ENCODE measurements around the gene DNAJA1. TPM values are rescaled to one million over a fixed set of nuclear protein-coding genes. Genes with fewer than 3 reads are reported as not detected.
A peak's percentile ranks its signal among the peaks of the same experiment; 100 is the strongest.
"Not testable (repeated sequence)": the region's sequence is repeated elsewhere in the genome, so short reads cannot be mapped to it uniquely, and the experiment has no call there.

The DNAJA1 gene
- total RNA-seq (2014; rRNA removed; shearing (Covaris generic)) = 163 and 266 TPM in 2 replicates

- in situ Hi-C loops (cut with HindIII; ENCODE audit: low sequenced_read_pairs) = no loop called here
- peak; percentile 94 for DNase-seq (ENCODE audit: low spot score)
These were observed at the start of gene DNAJA1 for GRCh38 chr9:33024966-33025571. DNAJA1 (plus strand) TSS chr9:33025273; CDS start chr9:33026485, 1,212 bp downstream.

GRCh38 chr9:32978051-32978450 is 47.0 kb upstream of the DNAJA1 start:
- no peak for DNase-seq (ENCODE audit: low spot score)
- in situ Hi-C loops (cut with HindIII; ENCODE audit: low sequenced_read_pairs) = no loop called here

GRCh38 chr9:32986971-32987370 is 38.1 kb upstream of the DNAJA1 start:
- in situ Hi-C loops (cut with HindIII; ENCODE audit: low sequenced_read_pairs) = no loop called here
- no peak for DNase-seq (ENCODE audit: low spot score)

GRCh38 chr9:32989660-32990059 is 35.4 kb upstream of the DNAJA1 start:
- in situ Hi-C loops (cut with HindIII; ENCODE audit: low sequenced_read_pairs) = no loop called here
- no peak for DNase-seq (ENCODE audit: low spot score)

- DNase-seq (ENCODE audit: low spot score) = no peak
- in situ Hi-C loops (cut with HindIII; ENCODE audit: low sequenced_read_pairs) = no loop called here
These were observed 33.0 kb upstream of the DNAJA1 start for GRCh38 chr9:32991897-32992594.

- in situ Hi-C loops (cut with HindIII; ENCODE audit: low sequenced_read_pairs) = no loop called here
- no peak for DNase-seq (ENCODE audit: low spot score)
These were observed 32.4 kb upstream of the DNAJA1 start for GRCh38 chr9:32992595-32993238.

- DNase-seq (ENCODE audit: low spot score); in situ Hi-C loops (cut with HindIII; ENCODE audit: low sequenced_read_pairs): not testable (repeated sequence)
These were observed 24.4 kb upstream of the DNAJA1 start for GRCh38 chr9:33000682-33001055.

- DNase-seq (ENCODE audit: low spot score); in situ Hi-C loops (cut with HindIII; ENCODE audit: low sequenced_read_pairs): not testable (repeated sequence)
These were observed 19.7 kb upstream of the DNAJA1 start for GRCh38 chr9:33005335-33005734.

- no peak for DNase-seq (ENCODE audit: low spot score)
- in situ Hi-C loops (cut with HindIII; ENCODE audit: low sequenced_read_pairs) = no loop called here
These were observed 17.3 kb upstream of the DNAJA1 start for GRCh38 chr9:33007755-33008154.

- no peak for DNase-seq (ENCODE audit: low spot score)
- in situ Hi-C loops (cut with HindIII; ENCODE audit: low sequenced_read_pairs) = no loop called here
These were observed 13.2 kb upstream of the DNAJA1 start for GRCh38 chr9:33011831-33012230.

GRCh38 chr9:33012328-33013069 is 12.6 kb upstream of the DNAJA1 start:
- DNase-seq (ENCODE audit: low spot score) = no peak
- in situ Hi-C loops (cut with HindIII; ENCODE audit: low sequenced_read_pairs) = no loop called here

- DNase-seq (ENCODE audit: low spot score) = no peak
- in situ Hi-C loops (cut with HindIII; ENCODE audit: low sequenced_read_pairs) = no loop called here
These were observed 11.0 kb upstream of the DNAJA1 start for GRCh38 chr9:33013962-33014664.

GRCh38 chr9:33014665-33015014 is 10.4 kb upstream of the DNAJA1 start:
- DNase-seq (ENCODE audit: low spot score) = no peak
- in situ Hi-C loops (cut with HindIII; ENCODE audit: low sequenced_read_pairs) = no loop called here

- DNase-seq (ENCODE audit: low spot score) = no peak
- in situ Hi-C loops (cut with HindIII; ENCODE audit: low sequenced_read_pairs) = no loop called here
These were observed 7.6 kb upstream of the DNAJA1 start for GRCh38 chr9:33017283-33018041.

- DNase-seq (ENCODE audit: low spot score) = no peak
- in situ Hi-C loops (cut with HindIII; ENCODE audit: low sequenced_read_pairs) = no loop called here
These were observed 5.3 kb upstream of the DNAJA1 start for GRCh38 chr9:33019797-33020196.

- in situ Hi-C loops (cut with HindIII; ENCODE audit: low sequenced_read_pairs) = no loop called here
These were observed 2.8 kb upstream of the DNAJA1 start for GRCh38 chr9:33022303-33022702.

GRCh38 chr9:33022755-33023154 is 2.3 kb upstream of the DNAJA1 start:
- in situ Hi-C loops (cut with HindIII; ENCODE audit: low sequenced_read_pairs) = no loop called here
- no peak for DNase-seq (ENCODE audit: low spot score)

More at GRCh38 chr9:33022303-33022702, 2.8 kb upstream of the DNAJA1 start:
- DNase-seq (ENCODE audit: low spot score) = no peak

GRCh38 chr9:33023661-33024060 is 1.4 kb upstream of the DNAJA1 start:
- no peak for DNase-seq (ENCODE audit: low spot score)

More at GRCh38 chr9:33023661-33024060, 1.4 kb upstream of the DNAJA1 start:
- in situ Hi-C loops (cut with HindIII; ENCODE audit: low sequenced_read_pairs) = no loop called here

Measured in G401 (cell line).